Measurements from ENCODE around the gene SND1. TPM values are rescaled to one million over a fixed set of nuclear protein-coding genes. Genes with fewer than 3 reads are reported as not detected.

The SND1 gene
- polyA plus RNA-seq, 3 donors, result 158 to 177 (median 163) TPM

GRCh38 chr7:127798023-127798422, 146.0 kb downstream of the SND1 start:
- DNase-seq (ENCODE audit: low read depth in 3 of 3, low spot score in 2 of 3), result no peak

DNA sequence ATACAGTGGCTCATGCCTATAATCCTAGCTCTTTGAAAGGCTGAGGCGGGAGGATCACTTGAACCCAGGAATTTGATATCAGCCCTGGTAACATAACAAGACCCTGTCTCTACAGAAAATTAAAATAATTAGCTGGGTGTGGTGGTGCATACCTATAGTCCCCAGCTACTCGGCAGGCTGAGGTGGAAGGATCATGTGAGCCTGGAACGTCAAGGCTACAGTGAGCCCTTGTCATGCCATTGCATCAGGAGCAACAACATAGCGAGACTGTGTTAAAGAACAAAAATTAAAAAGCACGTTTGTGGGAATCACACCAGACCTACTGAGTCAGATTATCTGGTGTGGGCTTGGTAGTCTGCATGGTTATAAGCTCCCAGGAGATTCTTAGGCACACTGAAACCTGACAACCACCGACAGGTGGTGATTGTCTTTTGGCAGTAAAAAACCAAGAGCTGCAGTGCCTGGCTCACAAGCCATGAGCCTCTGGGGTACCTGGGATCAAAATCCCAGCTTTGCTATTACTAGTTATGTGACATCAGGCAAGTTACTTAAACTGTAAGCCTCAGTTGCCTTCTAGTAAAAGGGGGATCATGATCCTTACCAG, 146.9 kb downstream of the SND1 start:
- no peak for DNase-seq (ENCODE audit: low read depth in 3 of 3, low spot score in 2 of 3)

DNA sequence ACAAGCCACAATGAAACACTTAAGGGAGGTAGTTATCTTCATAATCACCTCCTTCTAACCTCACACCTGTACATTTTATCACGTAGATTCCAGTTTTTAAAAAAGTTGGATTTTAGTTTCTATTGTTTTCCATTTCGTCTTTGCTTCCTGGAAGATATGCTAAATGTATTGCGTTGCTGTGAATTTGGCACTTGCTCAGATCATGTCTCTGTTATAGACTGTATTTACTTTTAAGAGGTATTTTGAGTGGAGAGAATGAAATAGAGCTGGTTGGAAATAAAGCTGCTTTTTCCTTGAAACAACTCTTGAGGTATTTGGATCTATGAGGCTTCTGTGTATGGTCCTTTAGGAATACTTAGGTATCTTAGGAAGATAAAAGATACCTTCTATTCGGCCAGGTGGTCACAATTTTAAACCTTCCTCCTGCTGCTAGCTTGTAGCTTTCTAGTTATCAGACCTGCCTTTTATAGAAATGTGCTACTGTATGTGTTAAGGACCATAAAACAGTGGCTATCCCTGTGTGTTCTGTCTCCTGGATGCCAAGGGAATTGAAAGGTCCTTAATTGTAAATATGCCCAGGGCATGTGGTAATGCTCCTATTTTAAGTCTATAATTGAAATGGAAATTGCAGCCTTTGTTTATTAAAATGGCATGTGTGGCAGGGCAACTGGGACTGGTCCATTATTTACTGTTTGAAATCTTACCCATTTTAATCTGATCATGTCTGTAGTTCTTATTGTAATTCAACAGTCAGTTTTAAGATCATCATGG, 147.7 kb downstream of the SND1 start:
- DNase-seq (ENCODE audit: low read depth in 3 of 3, low spot score in 2 of 3), result no peak

DNA sequence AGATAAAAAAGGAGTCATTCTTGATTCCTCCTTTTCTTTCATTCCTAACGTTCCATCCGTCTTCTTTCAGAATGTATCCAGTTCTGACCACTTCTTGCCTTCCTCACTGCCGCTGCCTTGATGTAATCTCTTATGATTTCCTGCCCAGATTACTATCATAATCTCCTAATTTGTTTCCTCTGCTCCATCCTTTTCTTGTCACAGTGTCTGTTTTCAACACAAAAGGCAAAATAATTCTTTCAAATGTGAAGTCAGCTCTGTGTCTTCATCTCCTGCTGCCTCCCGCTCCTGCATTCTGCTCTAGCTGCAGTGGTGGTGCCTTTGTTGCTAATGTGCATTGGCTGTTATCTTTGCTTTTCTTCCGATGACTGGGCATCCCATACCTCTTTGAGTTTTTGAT, 150.9 kb downstream of the SND1 start:
- no peak for DNase-seq (ENCODE audit: low read depth in 3 of 3, low spot score in 2 of 3)

- DNase-seq (ENCODE audit: low read depth in 3 of 3, low spot score in 2 of 3), result no peak
These were observed 151.6 kb downstream of the SND1 start for GRCh38 chr7:127803626-127804025.

DNA sequence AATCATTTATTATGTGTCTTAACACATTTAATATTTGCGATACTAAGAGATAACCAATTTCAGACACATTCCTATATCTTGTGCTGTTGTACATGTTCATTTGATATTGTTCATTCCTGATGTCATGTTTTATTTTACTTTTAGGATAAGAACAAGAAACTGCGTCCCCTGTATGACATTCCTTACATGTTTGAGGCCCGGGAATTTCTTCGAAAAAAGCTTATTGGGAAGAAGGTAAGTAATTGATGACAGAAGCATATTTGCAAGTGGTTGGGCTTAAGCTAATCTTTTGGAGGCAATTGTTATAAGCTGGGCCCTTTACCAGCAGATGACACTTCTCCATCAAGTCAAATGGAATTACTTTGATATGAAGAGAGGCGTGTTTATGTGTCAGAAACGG, 155.3 kb downstream of the SND1 start:
- DNase-seq (ENCODE audit: low read depth in 3 of 3, low spot score in 2 of 3), result no peak

- no peak for DNase-seq (ENCODE audit: low read depth in 3 of 3, low spot score in 2 of 3)
These were observed 155.8 kb downstream of the SND1 start for GRCh38 chr7:127807829-127808228.

DNA sequence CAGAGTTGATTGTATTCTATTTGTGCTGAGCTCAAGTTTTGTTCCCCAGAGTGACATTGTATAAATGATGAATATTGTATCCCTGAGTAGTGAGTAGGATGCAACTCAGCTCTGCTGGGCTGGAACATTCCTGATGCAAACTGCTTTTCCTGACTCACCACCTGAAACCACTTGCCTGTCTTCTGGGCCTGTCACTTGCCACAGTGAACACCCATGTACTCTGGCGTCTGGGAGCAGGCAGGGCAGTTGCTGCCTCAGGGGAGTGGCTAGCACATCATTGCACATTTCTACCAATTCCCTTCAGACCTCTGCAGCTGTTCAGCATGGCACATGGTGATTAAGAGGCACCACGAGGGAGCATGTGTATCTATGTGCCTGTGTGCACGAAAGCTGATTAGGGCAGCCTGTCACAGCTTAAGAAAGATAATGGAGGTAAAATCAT, 157.3 kb downstream of the SND1 start:
- no peak for DNase-seq (ENCODE audit: low read depth in 3 of 3, low spot score in 2 of 3)

GRCh38 chr7:127810113-127810512, 158.1 kb downstream of the SND1 start:
- no peak for DNase-seq (ENCODE audit: low read depth in 3 of 3, low spot score in 2 of 3)

GRCh38 chr7:127810696-127811660, 159.0 kb downstream of the SND1 start:
- no peak for DNase-seq (ENCODE audit: low read depth in 3 of 3, low spot score in 2 of 3)

DNA sequence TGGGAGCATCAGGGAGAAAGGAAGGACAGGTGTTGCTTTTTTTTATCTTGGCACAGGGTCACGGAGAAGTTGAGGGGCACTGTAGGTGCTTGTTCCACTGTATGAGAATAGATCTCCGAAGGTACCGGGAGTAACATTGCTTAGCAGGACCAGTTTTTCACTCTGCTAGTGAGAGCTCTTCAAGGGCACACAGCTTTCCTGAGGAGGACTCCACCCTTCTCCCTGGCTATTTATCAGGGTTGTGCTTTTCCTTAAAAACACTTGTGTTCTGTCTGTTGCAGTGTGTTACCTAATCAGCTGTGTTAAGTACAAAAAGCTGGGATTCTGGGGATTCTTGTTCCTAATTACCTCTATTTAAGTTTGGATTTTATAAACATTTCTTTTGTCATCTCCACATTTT, 160.5 kb downstream of the SND1 start:
- DNase-seq (ENCODE audit: low read depth in 3 of 3, low spot score in 2 of 3), result no peak

GRCh38 chr7:127813991-127814541, 162.1 kb downstream of the SND1 start:
- no peak for DNase-seq (ENCODE audit: low read depth in 3 of 3, low spot score in 2 of 3)

DNA sequence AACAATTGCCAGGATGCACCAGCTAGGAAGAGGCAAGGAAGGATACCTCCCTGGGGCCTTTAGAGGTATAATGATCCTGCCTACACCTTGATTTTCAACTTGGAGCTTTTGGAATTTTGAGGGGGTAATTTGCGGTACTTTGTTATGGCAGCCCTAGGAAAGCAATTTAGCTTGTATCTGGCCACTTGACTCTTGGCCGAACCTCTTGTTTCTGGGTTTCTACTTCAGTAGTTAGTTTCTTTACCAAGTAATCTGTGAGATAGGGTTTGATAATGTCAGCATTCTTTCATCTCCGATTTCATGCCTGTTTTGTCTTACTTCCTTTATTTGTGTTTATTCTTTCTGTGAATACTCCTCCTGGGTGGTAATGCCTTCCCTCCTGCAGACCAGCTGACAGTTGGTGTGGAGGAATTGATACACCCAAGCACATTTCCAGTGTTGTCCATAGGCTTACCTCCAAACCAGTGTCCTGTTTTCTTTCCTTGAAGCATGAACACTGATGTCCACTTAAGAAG, 163.7 kb downstream of the SND1 start:
- DNase-seq (ENCODE audit: low read depth in 3 of 3, low spot score in 2 of 3), result no peak

GRCh38 chr7:127816354-127817190, 164.6 kb downstream of the SND1 start:
- no peak for DNase-seq (ENCODE audit: low read depth in 3 of 3, low spot score in 2 of 3)

DNA sequence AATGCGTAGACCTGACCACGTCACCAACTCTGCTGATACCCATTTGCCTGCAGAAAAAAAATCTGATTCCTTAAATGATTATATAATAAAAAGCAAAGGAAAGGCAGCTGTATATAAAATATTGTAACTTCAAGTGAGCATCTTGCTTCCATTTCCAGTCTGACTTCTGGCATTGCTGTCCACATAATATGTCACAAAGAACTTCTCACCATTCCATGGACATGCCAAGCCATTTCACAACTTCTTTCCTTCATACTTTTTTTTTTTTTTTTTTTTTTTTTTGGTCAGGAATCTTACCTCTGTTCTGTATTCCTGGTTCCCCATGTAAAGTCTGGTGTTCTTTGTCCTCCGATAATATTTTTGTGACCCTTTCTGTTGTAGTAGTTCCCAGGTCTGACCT, 165.5 kb downstream of the SND1 start:
- DNase-seq (ENCODE audit: low read depth in 3 of 3, low spot score in 2 of 3), result no peak

GRCh38 chr7:127818306-127818705, 166.3 kb downstream of the SND1 start:
- no peak for DNase-seq (ENCODE audit: low read depth in 3 of 3, low spot score in 2 of 3)

- DNase-seq (ENCODE audit: low read depth in 3 of 3, low spot score in 2 of 3), result no peak
These were observed 168.2 kb downstream of the SND1 start for GRCh38 chr7:127819975-127820731.

- no peak for DNase-seq (ENCODE audit: low read depth in 3 of 3, low spot score in 2 of 3)
These were observed 168.7 kb downstream of the SND1 start for GRCh38 chr7:127820732-127821085.

GRCh38 chr7:127821146-127821545, 169.2 kb downstream of the SND1 start:
- DNase-seq (ENCODE audit: low read depth in 3 of 3, low spot score in 2 of 3), result no peak

All from right renal cortex interstitium (tissue), 3 donors.